Measurements from ENCODE around the gene RPS21.

The RPS21 gene

DNA sequence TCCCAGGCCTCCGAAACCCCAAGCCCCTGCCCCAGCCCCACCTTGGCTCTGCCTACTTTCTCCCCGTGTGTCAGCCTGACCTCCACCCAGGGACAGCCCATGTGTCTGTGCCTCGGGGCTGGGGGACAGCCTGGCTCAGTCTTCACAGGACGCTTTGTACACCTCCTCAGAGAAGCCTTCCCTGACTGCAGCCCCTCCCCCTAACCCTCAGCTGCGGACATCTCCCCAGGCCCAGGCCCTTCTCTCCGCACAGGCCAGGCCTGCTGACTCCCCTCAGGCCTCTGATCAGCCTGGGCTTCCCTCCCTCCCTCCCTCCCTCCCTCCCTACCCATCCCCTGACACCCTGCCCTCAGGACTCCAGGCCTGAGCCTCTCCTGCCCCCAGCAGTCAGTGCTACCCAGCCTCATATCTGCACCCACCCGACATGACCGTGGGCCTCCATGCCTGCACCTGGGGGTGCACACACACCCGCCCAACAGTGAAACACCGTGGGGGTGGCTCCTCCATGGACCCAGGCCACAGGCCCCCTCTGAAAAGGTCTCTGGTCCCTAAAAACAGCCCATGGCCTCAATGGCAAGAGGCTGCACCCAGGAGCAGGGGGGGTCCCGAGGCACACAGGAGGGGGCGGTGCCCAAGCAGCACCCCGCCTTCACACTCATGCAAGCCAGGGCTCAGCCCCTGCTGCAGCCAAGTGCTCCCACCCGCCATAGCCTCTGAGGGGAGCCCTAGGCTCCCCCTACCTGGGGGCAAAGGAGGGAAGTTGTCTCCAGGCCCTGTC is 32.7 kb upstream of the RPS21 start:
- no peak for ATAC-seq
- TF ChIP-seq PPARA (CRISPR knock-in tag; IDR thresholded peaks at IDR 0.05; ENCODE audit: borderline replicate concordance): no peak
- TF ChIP-seq ZNF565 (CRISPR knock-in tag; conservative IDR thresholded peaks at IDR 0.05; ENCODE audit: low read depth): no peak
- TF ChIP-seq ZFP30 (CRISPR knock-in tag; IDR thresholded peaks at IDR 0.05): no peak
- TF ChIP-seq, protein P1, sequence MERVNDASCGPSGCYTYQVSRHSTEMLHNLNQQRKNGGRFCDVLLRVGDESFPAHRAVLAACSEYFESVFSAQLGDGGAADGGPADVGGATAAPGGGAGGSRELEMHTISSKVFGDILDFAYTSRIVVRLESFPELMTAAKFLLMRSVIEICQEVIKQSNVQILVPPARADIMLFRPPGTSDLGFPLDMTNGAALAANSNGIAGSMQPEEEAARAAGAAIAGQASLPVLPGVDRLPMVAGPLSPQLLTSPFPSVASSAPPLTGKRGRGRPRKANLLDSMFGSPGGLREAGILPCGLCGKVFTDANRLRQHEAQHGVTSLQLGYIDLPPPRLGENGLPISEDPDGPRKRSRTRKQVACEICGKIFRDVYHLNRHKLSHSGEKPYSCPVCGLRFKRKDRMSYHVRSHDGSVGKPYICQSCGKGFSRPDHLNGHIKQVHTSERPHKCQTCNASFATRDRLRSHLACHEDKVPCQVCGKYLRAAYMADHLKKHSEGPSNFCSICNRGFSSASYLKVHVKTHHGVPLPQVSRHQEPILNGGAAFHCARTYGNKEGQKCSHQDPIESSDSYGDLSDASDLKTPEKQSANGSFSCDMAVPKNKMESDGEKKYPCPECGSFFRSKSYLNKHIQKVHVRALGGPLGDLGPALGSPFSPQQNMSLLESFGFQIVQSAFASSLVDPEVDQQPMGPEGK (CRISPR knock-in tag; IDR thresholded peaks at IDR 0.05; ENCODE audit: borderline replicate concordance): no peak
- TF ChIP-seq, protein P2, sequence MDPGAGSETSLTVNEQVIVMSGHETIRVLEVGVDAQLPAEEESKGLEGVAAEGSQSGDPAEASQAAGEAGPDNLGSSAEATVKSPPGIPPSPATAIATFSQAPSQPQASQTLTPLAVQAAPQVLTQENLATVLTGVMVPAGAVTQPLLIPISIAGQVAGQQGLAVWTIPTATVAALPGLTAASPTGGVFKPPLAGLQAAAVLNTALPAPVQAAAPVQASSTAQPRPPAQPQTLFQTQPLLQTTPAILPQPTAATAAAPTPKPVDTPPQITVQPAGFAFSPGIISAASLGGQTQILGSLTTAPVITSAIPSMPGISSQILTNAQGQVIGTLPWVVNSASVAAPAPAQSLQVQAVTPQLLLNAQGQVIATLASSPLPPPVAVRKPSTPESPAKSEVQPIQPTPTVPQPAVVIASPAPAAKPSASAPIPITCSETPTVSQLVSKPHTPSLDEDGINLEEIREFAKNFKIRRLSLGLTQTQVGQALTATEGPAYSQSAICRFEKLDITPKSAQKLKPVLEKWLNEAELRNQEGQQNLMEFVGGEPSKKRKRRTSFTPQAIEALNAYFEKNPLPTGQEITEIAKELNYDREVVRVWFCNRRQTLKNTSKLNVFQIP (CRISPR knock-in tag; IDR thresholded peaks at IDR 0.05; ENCODE audit: borderline replicate concordance, low read depth): no peak

DNA sequence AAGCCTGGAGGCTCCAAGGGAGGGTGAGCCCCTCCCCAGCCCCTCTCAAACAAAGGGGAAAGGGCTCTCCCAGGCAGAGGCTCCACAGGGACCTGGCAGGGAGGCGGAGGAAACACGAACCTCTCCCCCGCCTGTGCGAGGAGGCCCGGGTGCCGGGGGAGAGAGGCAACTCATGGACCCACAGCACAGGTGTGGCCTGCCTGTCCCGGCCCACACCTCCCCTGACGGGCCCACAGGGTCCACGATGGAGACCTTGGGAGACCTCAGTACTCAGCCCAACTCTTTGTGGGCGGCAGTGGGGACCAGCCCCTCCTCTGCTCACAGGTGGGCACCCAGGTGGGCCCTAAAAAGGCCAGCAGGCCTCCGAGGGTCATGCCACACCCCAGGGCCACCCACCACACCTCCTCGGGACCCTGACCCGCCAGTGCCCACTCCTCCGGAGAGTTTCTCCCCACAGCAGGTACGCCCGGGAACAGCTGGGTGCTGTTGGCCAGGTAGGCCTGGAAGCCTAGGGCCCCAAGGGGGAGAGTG is 32.0 kb upstream of the RPS21 start:
- no peak for TF ChIP-seq ZFP3 (CRISPR knock-in tag; IDR thresholded peaks at IDR 0.05)
- TF ChIP-seq, protein P3, sequence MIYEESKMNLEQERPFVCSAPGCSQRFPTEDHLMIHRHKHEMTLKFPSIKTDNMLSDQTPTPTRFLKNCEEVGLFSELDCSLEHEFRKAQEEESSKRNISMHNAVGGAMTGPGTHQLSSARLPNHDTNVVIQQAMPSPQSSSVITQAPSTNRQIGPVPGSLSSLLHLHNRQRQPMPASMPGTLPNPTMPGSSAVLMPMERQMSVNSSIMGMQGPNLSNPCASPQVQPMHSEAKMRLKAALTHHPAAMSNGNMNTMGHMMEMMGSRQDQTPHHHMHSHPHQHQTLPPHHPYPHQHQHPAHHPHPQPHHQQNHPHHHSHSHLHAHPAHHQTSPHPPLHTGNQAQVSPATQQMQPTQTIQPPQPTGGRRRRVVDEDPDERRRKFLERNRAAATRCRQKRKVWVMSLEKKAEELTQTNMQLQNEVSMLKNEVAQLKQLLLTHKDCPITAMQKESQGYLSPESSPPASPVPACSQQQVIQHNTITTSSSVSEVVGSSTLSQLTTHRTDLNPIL (CRISPR knock-in tag; IDR thresholded peaks at IDR 0.05; ENCODE audit: low read depth): no peak
- no peak for TF ChIP-seq ZNF8 (CRISPR knock-in tag; IDR thresholded peaks at IDR 0.05)
- TF ChIP-seq BACH2 (CRISPR knock-in tag; IDR thresholded peaks at IDR 0.05; ENCODE audit: borderline replicate concordance): no peak
- TF ChIP-seq TCF4 (CRISPR knock-in tag; IDR thresholded peaks at IDR 0.05; ENCODE audit: borderline replicate concordance): no peak
- TF ChIP-seq ZC3H10 (CRISPR knock-in tag; IDR thresholded peaks at IDR 0.05): no peak
- no peak for TF ChIP-seq ZNF70 (CRISPR knock-in tag; IDR thresholded peaks at IDR 0.05)
- no peak for TF ChIP-seq CSDC2 (CRISPR knock-in tag; IDR thresholded peaks at IDR 0.05)
- TF ChIP-seq ISL1 (CRISPR knock-in tag; IDR thresholded peaks at IDR 0.05): no peak
- no peak for TF ChIP-seq ZNF565 (CRISPR knock-in tag; conservative IDR thresholded peaks at IDR 0.05; ENCODE audit: low read depth)
- TF ChIP-seq, protein P4, sequence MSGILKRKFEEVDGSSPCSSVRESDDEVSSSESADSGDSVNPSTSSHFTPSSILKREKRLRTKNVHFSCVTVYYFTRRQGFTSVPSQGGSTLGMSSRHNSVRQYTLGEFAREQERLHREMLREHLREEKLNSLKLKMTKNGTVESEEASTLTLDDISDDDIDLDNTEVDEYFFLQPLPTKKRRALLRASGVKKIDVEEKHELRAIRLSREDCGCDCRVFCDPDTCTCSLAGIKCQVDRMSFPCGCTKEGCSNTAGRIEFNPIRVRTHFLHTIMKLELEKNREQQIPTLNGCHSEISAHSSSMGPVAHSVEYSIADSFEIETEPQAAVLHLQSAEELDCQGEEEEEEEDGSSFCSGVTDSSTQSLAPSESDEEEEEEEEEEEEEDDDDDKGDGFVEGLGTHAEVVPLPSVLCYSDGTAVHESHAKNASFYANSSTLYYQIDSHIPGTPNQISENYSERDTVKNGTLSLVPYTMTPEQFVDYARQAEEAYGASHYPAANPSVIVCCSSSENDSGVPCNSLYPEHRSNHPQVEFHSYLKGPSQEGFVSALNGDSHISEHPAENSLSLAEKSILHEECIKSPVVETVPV (CRISPR knock-in tag; IDR thresholded peaks at IDR 0.05): no peak
- TF ChIP-seq OSR1 (CRISPR knock-in tag; IDR thresholded peaks at IDR 0.05): no peak
- TF ChIP-seq RARB (CRISPR knock-in tag; IDR thresholded peaks at IDR 0.05): no peak
- no peak for TF ChIP-seq ARNTL (CRISPR knock-in tag; IDR thresholded peaks at IDR 0.05; ENCODE audit: borderline replicate concordance, low read depth)
- ATAC-seq: no peak

DNA sequence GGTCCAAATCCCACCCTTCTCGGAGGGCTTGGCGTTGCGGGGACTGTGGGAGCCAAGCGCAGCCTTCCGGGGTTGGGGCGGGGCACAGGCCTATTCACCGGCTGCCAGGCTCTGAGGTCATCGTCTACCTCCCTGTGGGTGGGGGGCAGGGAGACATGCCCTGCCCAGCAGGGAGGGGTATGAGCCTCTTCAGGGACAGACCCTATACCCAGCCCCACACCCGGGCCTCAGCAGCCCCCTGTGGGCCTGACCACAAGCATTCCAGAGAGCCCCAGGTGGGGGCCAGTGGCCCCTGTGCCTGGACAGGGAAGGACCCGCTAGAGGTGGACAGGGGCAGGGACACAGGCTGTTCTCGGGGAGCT is 31.4 kb upstream of the RPS21 start:
- ATAC-seq: no peak
- no peak for TF ChIP-seq ZFP30 (CRISPR knock-in tag; IDR thresholded peaks at IDR 0.05)
- TF ChIP-seq SNAI2 (CRISPR knock-in tag; IDR thresholded peaks at IDR 0.05): no peak
- TF ChIP-seq, protein P1 (CRISPR knock-in tag; IDR thresholded peaks at IDR 0.05; ENCODE audit: borderline replicate concordance): no peak
- TF ChIP-seq OSR1 (CRISPR knock-in tag; IDR thresholded peaks at IDR 0.05): no peak
- no peak for TF ChIP-seq TOX (CRISPR knock-in tag; IDR thresholded peaks at IDR 0.05; ENCODE audit: borderline replicate concordance)
- no peak for TF ChIP-seq TCF4 (CRISPR knock-in tag; IDR thresholded peaks at IDR 0.05; ENCODE audit: borderline replicate concordance)
- TF ChIP-seq ZNF565 (CRISPR knock-in tag; conservative IDR thresholded peaks at IDR 0.05; ENCODE audit: low read depth): no peak
- no peak for TF ChIP-seq ARNTL (CRISPR knock-in tag; IDR thresholded peaks at IDR 0.05; ENCODE audit: borderline replicate concordance, low read depth)
- no peak for TF ChIP-seq GLIS3 (CRISPR knock-in tag; IDR thresholded peaks at IDR 0.05)
- no peak for TF ChIP-seq ZNF70 (CRISPR knock-in tag; IDR thresholded peaks at IDR 0.05)

Data from SK-N-SH treated with all-trans-retinoic acid at 6 μM for 48 hours (cell line).